ENCODE measurements around the gene GSK3A. TPM values are rescaled to one million over a fixed set of nuclear protein-coding genes. Genes with fewer than 3 reads are reported as not detected.

The GSK3A gene
- total RNA-seq, 1 donor from 2014 or later: 50.3 TPM

- H3K4me2 ChIP-seq (ENCODE audit: low read length): peak overlapping the region; percentile 99
- peaks cover 37% of the 10 kb centered on the region for H3K4me1 ChIP-seq (ENCODE audit: insufficient read depth, low read length)
- H3K27me3 ChIP-seq (ENCODE audit: insufficient read depth, low read length): no peaks in the 10 kb centered on the region
- Mint-ChIP-seq H3K4me3 (ENCODE audit: unreplicated experiment) (peak overlapping the region; percentile 96), H3K36me3 (ENCODE audit: low read depth, unreplicated experiment) (peaks cover 6% of the 10 kb centered on the region), H3K27ac (ENCODE audit: unreplicated experiment) (peak overlapping the region; percentile 96), H3K4me1 (ENCODE audit: low read depth, unreplicated experiment) (peaks cover 21% of the 10 kb centered on the region), H3K27me3 (ENCODE audit: low read depth, unreplicated experiment) (no peaks in the 10 kb centered on the region), H3K9me3 (ENCODE audit: unreplicated experiment) (peaks cover 3% of the 10 kb centered on the region)
- FAIRE-seq (no peak), DNase-seq (ENCODE audit: low read depth) (no peak)
- peaks cover 52% of the 10 kb centered on the region for H4K20me1 ChIP-seq (ENCODE audit: insufficient read depth, low read length)
- peaks cover 67% of the 10 kb centered on the region for H3K79me2 ChIP-seq (ENCODE audit: insufficient read depth, low read length)
- H3K4me3 ChIP-seq (ENCODE audit: insufficient read depth, low read depth, low read length): peak overlapping the region; percentile 35
- H3K27ac ChIP-seq (ENCODE audit: low read depth, low read length): peak overlapping the region; percentile 68
- H3K9me3 ChIP-seq (ENCODE audit: insufficient read depth, low read depth, low read length): no peaks in the 10 kb centered on the region
- no peak overlapping the region for H2AFZ ChIP-seq (ENCODE audit: low read depth, low read length)
- H3K36me3 ChIP-seq (ENCODE audit: insufficient read depth, low read length): peaks cover 10% of the 10 kb centered on the region
- TF ChIP-seq CTCF (IDR thresholded peaks at IDR 0.05; ENCODE audit: insufficient read depth, low read depth, low read length) (no peak), EZH2 (IDR thresholded peaks at IDR 0.05; ENCODE audit: insufficient read depth, low read length) (no peak)
- peak overlapping the region; percentile 92 for H3K9ac ChIP-seq (ENCODE audit: low read length)
Observed at GRCh38 chr19:42251572-42252358, 9.4 kb upstream of the GSK3A start.

DNA sequence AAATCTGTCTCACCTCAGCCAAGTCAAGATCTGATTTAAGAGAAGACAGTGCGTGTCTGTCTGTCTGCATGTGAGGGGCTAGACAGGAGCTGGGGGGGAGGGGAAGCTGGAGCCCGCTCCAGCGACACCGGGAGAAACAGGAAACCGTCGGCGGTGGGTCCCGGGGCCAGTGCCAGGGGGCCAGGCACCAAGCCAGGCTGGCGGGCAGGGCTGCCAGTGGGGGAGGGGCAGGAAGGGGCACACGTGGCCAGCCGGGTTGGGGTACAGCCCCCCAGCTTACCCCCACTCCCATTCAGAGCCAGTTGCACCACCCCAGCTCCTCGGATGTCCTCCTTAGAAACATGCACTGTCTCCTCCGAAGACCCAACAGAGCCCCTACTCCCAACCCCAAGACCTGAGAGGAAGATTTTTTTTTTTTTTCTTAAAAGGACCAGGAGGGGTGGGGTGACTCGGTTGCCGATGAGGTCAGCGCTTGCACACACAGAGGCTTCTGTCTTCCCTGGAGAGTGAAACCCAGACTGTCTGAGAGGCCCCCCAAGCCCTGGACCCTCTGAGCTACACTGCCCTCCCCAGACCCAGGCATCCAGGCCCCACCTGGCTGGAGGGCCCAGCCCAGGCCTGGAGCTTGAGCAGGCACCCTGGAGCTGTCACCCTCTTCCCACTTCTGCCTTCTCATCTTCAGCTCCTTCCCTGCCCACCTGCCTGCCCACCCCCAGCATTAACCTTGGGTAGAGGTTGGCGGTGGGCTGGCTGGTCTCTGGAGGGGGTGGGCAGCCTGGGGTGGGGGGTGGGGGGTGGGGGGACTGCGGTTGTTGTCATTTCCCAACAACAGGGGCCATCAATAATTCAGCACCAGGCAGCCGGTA lies 8.5 kb upstream of the GSK3A start:
- no peaks in the 10 kb centered on the region for H3K27me3 ChIP-seq (ENCODE audit: insufficient read depth, low read length)
- FAIRE-seq: no peak
- Mint-ChIP-seq H3K27ac (ENCODE audit: unreplicated experiment) (peak overlapping the region; percentile 77), H3K4me1 (ENCODE audit: low read depth, unreplicated experiment) (peaks cover 26% of the 10 kb centered on the region), H3K9me3 (ENCODE audit: unreplicated experiment) (peaks cover 3% of the 10 kb centered on the region), H3K4me3 (ENCODE audit: unreplicated experiment) (peak overlapping the region; percentile 66), H3K27me3 (ENCODE audit: low read depth, unreplicated experiment) (no peaks in the 10 kb centered on the region), H3K36me3 (ENCODE audit: low read depth, unreplicated experiment) (peaks cover 6% of the 10 kb centered on the region)
- H3K4me3 ChIP-seq (ENCODE audit: insufficient read depth, low read depth, low read length): peak overlapping the region; percentile 21
- TF ChIP-seq EZH2 (IDR thresholded peaks at IDR 0.05; ENCODE audit: insufficient read depth, low read length): no peak
- H3K27ac ChIP-seq (ENCODE audit: low read depth, low read length): peak overlapping the region; percentile 68
- peaks cover 38% of the 10 kb centered on the region for H3K4me1 ChIP-seq (ENCODE audit: insufficient read depth, low read length)
- DNase-seq (ENCODE audit: low read depth): no peak
- peaks cover 67% of the 10 kb centered on the region for H3K79me2 ChIP-seq (ENCODE audit: insufficient read depth, low read length)
- H2AFZ ChIP-seq (ENCODE audit: low read depth, low read length): no peak overlapping the region
- H4K20me1 ChIP-seq (ENCODE audit: insufficient read depth, low read length): peaks cover 58% of the 10 kb centered on the region
- no peaks in the 10 kb centered on the region for H3K9me3 ChIP-seq (ENCODE audit: insufficient read depth, low read depth, low read length)
- H3K36me3 ChIP-seq (ENCODE audit: insufficient read depth, low read length): peaks cover 13% of the 10 kb centered on the region
- peak overlapping the region; percentile 99 for H3K4me2 ChIP-seq (ENCODE audit: low read length)
- H3K9ac ChIP-seq (ENCODE audit: low read length): peak overlapping the region; percentile 92

DNA sequence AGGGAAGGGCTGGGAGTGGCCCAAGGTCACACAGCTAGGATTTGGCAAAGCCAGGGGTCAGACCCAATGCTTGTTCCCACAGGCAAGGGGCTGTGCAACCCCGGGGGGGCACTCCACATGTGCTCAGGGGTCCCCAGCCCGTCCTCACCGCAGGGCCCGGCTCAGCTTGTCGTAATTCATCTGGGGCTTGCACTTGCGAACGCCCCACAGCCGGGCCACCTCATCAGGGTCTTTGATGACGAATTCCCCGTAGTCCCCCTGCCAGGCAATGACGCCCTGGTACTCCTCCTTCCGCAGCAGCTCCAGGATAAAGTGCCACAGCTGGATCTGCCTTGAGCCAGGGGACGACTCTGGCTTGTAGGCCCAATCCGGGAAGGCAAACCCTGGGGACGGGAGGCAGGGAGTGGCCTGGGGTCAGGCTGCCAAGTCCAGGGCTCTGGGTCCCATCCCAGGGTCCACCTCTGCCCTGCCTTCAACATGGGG lies 7.8 kb upstream of the GSK3A start:
- no peaks in the 10 kb centered on the region for H3K27me3 Mint-ChIP-seq (ENCODE audit: low read depth, unreplicated experiment)
- Histone ChIP-seq H4K20me1 (ENCODE audit: insufficient read depth, low read length) (peaks cover 63% of the 10 kb centered on the region), H3K27ac (ENCODE audit: low read depth, low read length) (peak overlapping the region; percentile 66), H3K9me3 (ENCODE audit: insufficient read depth, low read depth, low read length) (no peaks in the 10 kb centered on the region), H3K4me1 (ENCODE audit: insufficient read depth, low read length) (peaks cover 35% of the 10 kb centered on the region), H3K27me3 (ENCODE audit: insufficient read depth, low read length) (no peaks in the 10 kb centered on the region), H2AFZ (ENCODE audit: low read depth, low read length) (no peak overlapping the region), H3K36me3 (ENCODE audit: insufficient read depth, low read length) (peaks cover 13% of the 10 kb centered on the region), H3K4me2 (ENCODE audit: low read length) (peak overlapping the region; percentile 81), H3K4me3 (ENCODE audit: insufficient read depth, low read depth, low read length) (peak overlapping the region; percentile 21), H3K79me2 (ENCODE audit: insufficient read depth, low read length) (peaks cover 67% of the 10 kb centered on the region), H3K9ac (ENCODE audit: low read length) (peak overlapping the region; percentile 66)
- FAIRE-seq: no peak
- H3K4me1 Mint-ChIP-seq (ENCODE audit: low read depth, unreplicated experiment): peaks cover 30% of the 10 kb centered on the region
- H3K27ac Mint-ChIP-seq (ENCODE audit: unreplicated experiment): peak overlapping the region; percentile 77
- TF ChIP-seq EZH2 (IDR thresholded peaks at IDR 0.05; ENCODE audit: insufficient read depth, low read length): no peak
- TF ChIP-seq CTCF (IDR thresholded peaks at IDR 0.05; ENCODE audit: insufficient read depth, low read depth, low read length): no peak
- peaks cover 6% of the 10 kb centered on the region for H3K36me3 Mint-ChIP-seq (ENCODE audit: low read depth, unreplicated experiment)
- peaks cover 3% of the 10 kb centered on the region for H3K9me3 Mint-ChIP-seq (ENCODE audit: unreplicated experiment)
- H3K4me3 Mint-ChIP-seq (ENCODE audit: unreplicated experiment): peak overlapping the region; percentile 66
- no peak for DNase-seq (ENCODE audit: low read depth)
